SW480 (cell line): ENCODE measurements around the gene WNT1.

Experiments
- DNase-seq: peaks from one replicate; pipeline ENCODE4 v3.0.0-alpha.2; 2016; ENCODE audit warnings: low spot score

Gene WNT1

DNA sequence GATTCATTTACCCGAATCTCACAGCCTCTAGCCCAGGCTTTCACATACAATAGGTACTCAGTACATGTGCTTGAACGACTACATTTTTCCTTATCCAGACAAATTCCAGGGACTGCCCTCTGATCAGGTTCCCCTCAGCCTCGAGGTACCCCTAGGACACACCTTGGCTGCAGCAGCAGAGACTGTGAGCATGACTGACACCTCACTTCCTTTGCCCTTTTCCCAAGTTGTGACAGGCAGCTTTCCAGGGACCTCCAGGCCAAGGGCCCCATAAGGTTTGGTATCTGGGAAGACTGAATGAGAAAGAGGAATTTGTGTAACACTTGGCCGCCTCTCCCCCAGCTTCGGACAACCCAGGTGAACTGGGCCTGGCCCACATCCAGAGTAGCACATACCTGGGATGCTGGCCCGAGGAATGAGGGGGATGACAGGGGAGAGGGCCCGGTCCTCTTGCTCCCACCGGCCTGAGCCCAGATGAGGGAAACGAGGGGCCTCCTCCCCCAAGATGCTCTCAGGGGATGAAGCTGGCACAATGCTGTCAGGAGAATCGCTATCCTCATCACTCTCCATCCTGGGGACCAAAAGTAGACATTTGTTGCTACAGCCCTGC lies 50.6 kb downstream of the WNT1 start:
- DNase-seq, result no peak

GRCh38 chr12:49030119-49030518 lies 52.0 kb downstream of the WNT1 start:
- DNase-seq, result no peak

DNA sequence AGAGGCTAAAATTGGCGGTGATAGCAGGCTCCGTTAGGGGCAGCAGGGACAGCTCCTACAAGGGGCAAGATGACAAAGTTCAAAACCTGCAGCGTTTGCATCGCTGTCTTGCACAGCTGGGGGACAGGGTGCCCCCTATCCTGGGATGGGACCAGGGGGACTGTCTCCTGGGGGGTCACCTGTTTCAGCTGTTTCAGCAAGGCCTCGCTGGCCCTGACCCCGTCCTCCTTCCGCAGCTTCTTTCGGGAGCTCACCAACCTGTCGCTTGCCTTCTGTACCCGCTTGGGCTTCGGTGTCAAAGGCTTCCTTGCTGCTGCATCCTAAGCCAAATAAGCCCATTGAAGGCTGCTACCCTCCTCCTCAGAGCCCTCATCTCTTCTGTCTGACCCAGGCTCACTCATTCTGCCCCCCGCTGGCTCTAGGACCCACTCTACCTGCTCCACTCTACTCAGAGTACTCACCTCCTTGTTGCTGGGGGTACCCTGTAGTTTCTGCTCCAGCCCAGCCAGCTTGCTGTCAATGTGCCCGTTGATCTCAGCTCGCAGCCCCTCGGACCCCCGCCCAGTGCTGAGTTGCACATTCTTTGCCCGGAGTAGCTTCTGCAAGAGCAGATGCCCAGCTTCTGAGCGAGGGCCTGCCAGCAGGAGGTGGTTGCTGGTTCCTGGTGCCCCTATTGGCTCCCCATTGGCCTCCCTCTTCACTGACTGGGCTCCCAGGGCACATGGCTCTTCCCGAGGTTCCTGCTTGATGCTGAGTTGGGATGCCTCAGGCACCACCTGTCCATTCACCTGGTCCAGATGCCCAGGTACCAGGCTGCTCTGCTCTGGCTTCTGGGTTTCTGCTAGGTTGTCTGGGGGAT lies 52.8 kb downstream of the WNT1 start:
- no peak for DNase-seq

DNA sequence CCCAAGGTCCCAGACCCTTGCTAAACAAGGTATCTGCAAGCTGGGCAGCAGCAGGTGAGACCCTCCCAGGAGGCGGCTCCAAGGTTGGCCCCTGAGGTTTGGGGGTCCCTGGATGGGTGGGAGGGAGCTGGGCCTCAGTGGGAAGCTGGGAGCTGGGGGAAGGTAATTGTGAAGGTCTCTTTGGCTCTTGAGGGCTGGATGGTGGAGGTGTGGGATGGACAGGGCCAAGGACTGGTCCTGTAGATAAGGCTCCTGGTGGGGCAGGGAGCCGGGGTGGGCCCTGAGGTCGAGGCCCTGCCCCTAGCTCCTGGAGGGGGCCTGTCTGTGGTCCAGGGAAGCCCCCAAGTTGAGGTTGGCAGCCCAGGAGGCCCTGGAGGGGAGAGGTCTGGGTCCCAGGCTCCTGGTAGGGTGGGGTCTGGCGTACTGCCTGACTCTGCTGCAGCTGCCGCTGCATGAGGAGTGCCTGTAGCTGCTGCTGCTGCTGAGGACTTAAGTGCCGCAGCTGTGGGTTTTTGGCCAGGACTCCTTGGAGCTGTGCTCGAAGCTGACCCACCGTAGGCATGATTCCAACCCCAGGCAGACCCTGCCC lies 53.5 kb downstream of the WNT1 start:
- no peak for DNase-seq
